ENCODE results near the gene IL16. TPM values are rescaled to one million over a fixed set of nuclear protein-coding genes. Genes with fewer than 3 reads are reported as not detected.

IL16 gene
- total RNA-seq, 2 donors from 2014 or later = 11.1 to 17.1 TPM

DNA sequence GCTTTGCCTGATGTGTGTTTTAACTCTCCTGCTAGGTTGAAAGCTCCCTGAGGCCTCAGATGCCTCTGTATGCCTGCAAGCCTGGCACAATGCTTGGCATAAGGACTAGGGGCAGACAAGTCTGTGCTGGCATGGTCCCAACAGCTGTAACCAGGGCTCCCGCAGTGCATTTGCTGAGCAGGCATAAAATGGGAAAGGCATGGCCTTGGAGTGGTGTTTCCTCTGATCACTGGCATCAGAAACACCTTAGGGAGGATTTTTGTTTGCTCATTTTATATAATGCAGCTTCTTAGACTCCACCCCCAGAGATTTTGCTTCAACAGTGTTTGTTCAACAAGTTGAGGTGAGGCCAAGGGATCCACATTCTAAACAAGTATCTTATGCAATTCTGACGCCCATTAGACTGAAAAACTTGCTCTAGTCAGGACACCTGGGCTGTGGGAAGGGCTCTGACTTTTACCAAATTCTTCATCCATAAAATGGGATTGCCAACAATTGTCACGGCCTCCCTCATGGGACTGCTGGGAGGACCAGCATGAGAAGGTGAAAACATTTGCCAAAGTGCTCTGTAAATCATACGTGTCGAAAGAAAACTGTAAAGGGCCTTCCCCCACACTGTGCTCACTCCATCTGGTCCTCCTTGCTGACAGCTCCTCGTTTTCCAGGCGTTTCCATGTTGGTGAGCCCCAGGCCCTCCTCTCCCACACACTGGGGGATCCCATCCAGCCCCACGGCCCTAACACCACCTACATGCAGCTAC lies 84.2 kb downstream of the IL16 start:
- no peak overlapping the region for H3K27ac ChIP-seq
- peaks cover 8% of the 10 kb centered on the region for H3K9me3 ChIP-seq
- DNase-seq (ENCODE audit: low spot score) = no peak
- H3K36me3 ChIP-seq = no peaks in the 10 kb centered on the region
- H3K4me3 ChIP-seq = no peak overlapping the region
- H3K4me1 ChIP-seq (ENCODE audit: control insufficient read depth in 1 of 2, low read depth in 2 of 2) = peaks cover 0 to 4% of the 10 kb centered on the region in 2 donors
- TF ChIP-seq CTCF (IDR thresholded peaks at IDR 0.05) = no peak
- H3K27me3 ChIP-seq (replicated peaks; ENCODE audit: insufficient read depth) = no peaks in the 10 kb centered on the region
- ATAC-seq (ENCODE audit: insufficient number of reproducible peaks, low FRiP score, low read depth) = no peak

- DNase-seq (ENCODE audit: low spot score) (no peak), ATAC-seq (ENCODE audit: insufficient number of reproducible peaks, low FRiP score, low read depth) (no peak)
- Histone ChIP-seq H3K27ac (no peak overlapping the region), H3K4me3 (no peak overlapping the region), H3K27me3 (replicated peaks; ENCODE audit: insufficient read depth) (no peaks in the 10 kb centered on the region), H3K9me3 (peaks cover 8% of the 10 kb centered on the region), H3K36me3 (no peaks in the 10 kb centered on the region), H3K4me1 (ENCODE audit: control insufficient read depth in 1 of 2, low read depth in 2 of 2) (no peaks in the 10 kb centered on the region)
- TF ChIP-seq CTCF (IDR thresholded peaks at IDR 0.05) = no peak
Measured at GRCh38 chr15:81281456-81281735, 84.7 kb downstream of the IL16 start.

GRCh38 chr15:81281766-81282605 lies 85.3 kb downstream of the IL16 start:
- Histone ChIP-seq H3K4me1 (ENCODE audit: control insufficient read depth in 1 of 2, low read depth in 2 of 2) (no peaks in the 10 kb centered on the region), H3K27ac (no peak overlapping the region), H3K27me3 (replicated peaks; ENCODE audit: insufficient read depth) (no peaks in the 10 kb centered on the region), H3K36me3 (no peaks in the 10 kb centered on the region), H3K9me3 (peaks cover 6% of the 10 kb centered on the region), H3K4me3 (no peak overlapping the region)
- no peak for TF ChIP-seq CTCF (IDR thresholded peaks at IDR 0.05)
- DNase-seq (ENCODE audit: low spot score) = no peak
- ATAC-seq (ENCODE audit: insufficient number of reproducible peaks, low FRiP score, low read depth) = no peak

- no peaks in the 10 kb centered on the region for H3K36me3 ChIP-seq
- ATAC-seq (ENCODE audit: insufficient number of reproducible peaks, low FRiP score, low read depth) (no peak), DNase-seq (ENCODE audit: low spot score) (no peak)
- no peaks in the 10 kb centered on the region for H3K27me3 ChIP-seq (replicated peaks; ENCODE audit: insufficient read depth)
- no peak for TF ChIP-seq CTCF (IDR thresholded peaks at IDR 0.05)
- no peak overlapping the region for H3K27ac ChIP-seq
- H3K4me3 ChIP-seq = no peak overlapping the region
- H3K9me3 ChIP-seq = peaks cover under 1% of the 10 kb centered on the region
- H3K4me1 ChIP-seq (ENCODE audit: control insufficient read depth in 1 of 2, low read depth in 2 of 2) = no peaks in the 10 kb centered on the region
Measured at GRCh38 chr15:81282606-81282895, 85.9 kb downstream of the IL16 start.

GRCh38 chr15:81282911-81283310 lies 86.2 kb downstream of the IL16 start:
- TF ChIP-seq CTCF (IDR thresholded peaks at IDR 0.05) = no peak
- no peak for ATAC-seq (ENCODE audit: insufficient number of reproducible peaks, low FRiP score, low read depth)
- H3K9me3 ChIP-seq = no peaks in the 10 kb centered on the region
- no peak overlapping the region for H3K27ac ChIP-seq
- H3K27me3 ChIP-seq (replicated peaks; ENCODE audit: insufficient read depth) = no peaks in the 10 kb centered on the region
- no peak for DNase-seq (ENCODE audit: low spot score)
- H3K4me3 ChIP-seq = no peak overlapping the region
- no peaks in the 10 kb centered on the region for H3K36me3 ChIP-seq
- H3K4me1 ChIP-seq (ENCODE audit: control insufficient read depth in 1 of 2, low read depth in 2 of 2) = no peaks in the 10 kb centered on the region
